ENCODE results near the gene SPATA31A3. TPM values are rescaled to one million over a fixed set of nuclear protein-coding genes. Genes with fewer than 3 reads are reported as not detected.
A peak's percentile ranks its signal among the peaks of the same experiment; 100 is the strongest.
"Not testable (repeated sequence)": the region's sequence is repeated elsewhere in the genome, so short reads cannot be mapped to it uniquely, and the experiment has no call there.

The SPATA31A3 gene
- total RNA-seq, result not detected

GRCh38 chr9:66992450-66992849, at the start of gene SPATA31A3:
Gene SPATA31A3 (minus strand): TSS chr9:66992550. CDS start chr9:66992521, 29 bp downstream.
- no CpG with 5 or more reads among the region's 7 CpGs for WGBS, 2 donors
- not testable (repeated sequence) for H3K36me3 ChIP-seq; H3K27me3 ChIP-seq; H3K4me3 ChIP-seq; H3K9me3 ChIP-seq; DNase-seq; H3K27ac ChIP-seq; H3K4me1 ChIP-seq; ATAC-seq (ENCODE audit: low FRiP score in 2 of 2)

- H3K27ac ChIP-seq; H3K9me3 ChIP-seq; H3K36me3 ChIP-seq; ATAC-seq (ENCODE audit: low FRiP score in 2 of 2); H3K4me1 ChIP-seq; H3K4me3 ChIP-seq; H3K27me3 ChIP-seq: not testable (repeated sequence)
- 86 to 96% methylated on average over 9 of the region's 11 CpGs for WGBS, 2 donors
- DNase-seq, result peak in 1 of 2 donors; percentile 21
Measured at GRCh38 chr9:66952576-66952975, 39.8 kb downstream of the SPATA31A3 start.

GRCh38 chr9:66942400-66943155, 49.8 kb downstream of the SPATA31A3 start:
- ATAC-seq (ENCODE audit: low FRiP score in 2 of 2), result peak in 1 of 2 donors; percentile 23
- H3K4me1 ChIP-seq, H3K27ac ChIP-seq, DNase-seq, H3K4me3 ChIP-seq, H3K9me3 ChIP-seq, H3K27me3 ChIP-seq, H3K36me3 ChIP-seq: not testable (repeated sequence)
- WGBS, 2 donors, result 22 to 44% methylated on average over 4 to 5 of the region's 5 CpGs

GRCh38 chr9:66939878-66940830, 52.2 kb downstream of the SPATA31A3 start:
- H3K27me3 ChIP-seq; H3K4me3 ChIP-seq; ATAC-seq (ENCODE audit: low FRiP score in 2 of 2); H3K4me1 ChIP-seq; H3K9me3 ChIP-seq; H3K36me3 ChIP-seq; DNase-seq; H3K27ac ChIP-seq: not testable (repeated sequence)
- 20 to 30% methylated on average over 1 of the region's 2 CpGs for WGBS, 2 donors

- WGBS, 2 donors, result 70 to 73% methylated on average over 5 of the region's 5 CpGs
- not testable (repeated sequence) for ATAC-seq (ENCODE audit: low FRiP score in 2 of 2); H3K27me3 ChIP-seq; H3K36me3 ChIP-seq; H3K27ac ChIP-seq; H3K9me3 ChIP-seq; H3K4me1 ChIP-seq; H3K4me3 ChIP-seq; DNase-seq
Measured at GRCh38 chr9:66938322-66938721, 54.0 kb downstream of the SPATA31A3 start.

- not testable (repeated sequence) for H3K9me3 ChIP-seq; DNase-seq; H3K27me3 ChIP-seq; H3K4me3 ChIP-seq; ATAC-seq (ENCODE audit: low FRiP score in 2 of 2); H3K4me1 ChIP-seq; H3K36me3 ChIP-seq; H3K27ac ChIP-seq
- 83 to 90% methylated on average over 1 to 2 of the region's 3 CpGs for WGBS, 2 donors
Measured at GRCh38 chr9:66937662-66938061, 54.7 kb downstream of the SPATA31A3 start.

Small RNA genes within 50 kb of the gene (small RNA-seq; reads per million reads assigned to genes)
- gene AL353770.1, result 0 reads per million in 4 donors
- gene AL353770.2, result 0 reads per million in 4 donors

Other genes starting within 250 kb of the SPATA31A3 start
- gene ZNF658, start 91.8 kb downstream of the SPATA31A3 start, total RNA-seq, result 1 to 10 TPM in 5 of 6 donors, under 1 TPM in 1; 0.55 to 6.8 (median 4.6) TPM